ENCODE data around the gene BPIFB1.

GRCh38 chr20:33343521-33343920 lies 60.5 kb downstream of the BPIFB1 start:
- TF ChIP-seq CTCF (IDR thresholded peaks at IDR 0.05; ENCODE audit: poor library complexity): no peak
- TF ChIP-seq EZH2 (IDR thresholded peaks at IDR 0.05; ENCODE audit: borderline replicate concordance): no peak
- no peak for TF ChIP-seq EZH2phosphoT487 (IDR thresholded peaks at IDR 0.05; ENCODE audit: low read depth, severe bottlenecking, unreplicated experiment)
